A549 treated with GW870086 at 1 μM for 4 hours (cell line): Measurements from ENCODE around the gene SGMS1. TPM values are rescaled to one million over a fixed set of nuclear protein-coding genes. Genes with fewer than 3 reads are reported as not detected.

ENCODE experiments used
- total RNA-seq: library from RNA; stranded (reverse); fragments of 200-300 nt; extraction: Qiagen RNA extraction; gene quantifications from 5 replicates; pipeline ENCODE4 v1.2.3, GENCODE V29; 2022; ENCODE audit warnings: low read depth

Gene SGMS1
- total RNA-seq = 38.4 to 51.9 TPM (median 48.4 TPM) in 5 replicates

GRCh38 chr10:50623663-50624412, at the start of gene SGMS1:
Gene SGMS1, minus strand, starts transcription at chr10:50623956. Its CDS starts 279,842 bp downstream, at chr10:50344114.

Other genes starting within 250 kb of the SGMS1 start
- 3.5 to 5.4 TPM (median 4.6 TPM) in 5 replicates for gene ASAH2B, start 116.0 kb upstream of the SGMS1 start, total RNA-seq